Erythroblast (primary cell): ENCODE results near the gene HNRNPUL1.

Experiments
- GATA1 ChIP-seq: IDR thresholded peaks from 2 replicates; pipeline ENCODE4 v1.6.1; 2011; ENCODE audit warnings: low read depth, mild to moderate bottlenecking, control low read depth, low read length, moderate library complexity
- POLR2A ChIP-seq: IDR thresholded peaks from 2 replicates; pipeline ENCODE4 v1.6.1; 2011; ENCODE audit warnings: mild to moderate bottlenecking, low read length

DNA sequence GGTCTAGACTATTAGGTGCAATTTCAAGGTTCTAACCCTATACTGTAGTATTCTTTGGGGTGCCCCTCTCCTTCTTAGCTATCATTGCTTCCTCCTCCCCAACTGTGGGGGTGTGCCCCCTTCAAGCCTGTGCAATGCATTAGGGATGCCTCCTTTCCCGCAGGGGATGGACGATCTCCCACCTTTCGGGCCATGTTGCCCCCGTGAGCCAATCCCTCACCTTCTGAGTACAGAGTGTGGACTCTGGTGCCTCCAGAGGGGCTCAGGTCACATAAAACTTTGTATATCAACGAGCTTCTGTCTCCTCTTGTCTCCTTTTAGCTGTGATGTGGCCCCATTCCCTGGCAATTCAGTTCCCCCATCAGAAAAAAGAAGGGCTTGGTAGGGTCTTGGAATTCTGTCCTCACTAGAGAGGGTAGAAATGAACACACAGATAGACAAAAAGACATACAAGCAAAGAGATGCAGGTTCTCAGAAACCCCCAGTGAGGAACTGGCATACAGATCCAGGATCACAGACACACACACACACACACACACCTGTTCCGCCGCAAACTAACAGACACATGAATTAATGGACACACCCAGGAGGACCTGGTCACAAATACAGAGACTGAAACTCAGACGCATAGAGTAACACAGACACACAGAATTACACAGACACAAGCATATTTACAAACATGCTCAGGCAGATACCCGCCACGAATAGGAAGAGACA, 2.5 kb upstream of the HNRNPUL1 start:
- no peak for TF ChIP-seq POLR2A
- no peak for TF ChIP-seq GATA1
